ENCODE data around the gene HOXD13.

GRCh38 chr2:176128172-176128981, 35.9 kb downstream of the HOXD13 start:
- TF ChIP-seq CTCF (IDR thresholded peaks at IDR 0.05; ENCODE audit: insufficient read depth, low read length, poor library complexity, severe bottlenecking): no peak
- TF ChIP-seq EZH2phosphoT487 (conservative IDR thresholded peaks at IDR 0.05; ENCODE audit: low read length): no peak
